Measurements from ENCODE around the gene ROCK2. TPM values are rescaled to one million over a fixed set of nuclear protein-coding genes. Genes with fewer than 3 reads are reported as not detected.

The ROCK2 gene
- total RNA-seq, 1 donor from 2014 or later: 20.0 TPM

- FAIRE-seq: no peak
- H3K4me3 ChIP-seq (ENCODE audit: low read depth, low read length): no peak overlapping the region
- no peak for TF ChIP-seq CTCF (IDR thresholded peaks at IDR 0.05; ENCODE audit: insufficient read depth, low read length, severe bottlenecking)
- H3K27me3 ChIP-seq (ENCODE audit: control insufficient read depth, insufficient read depth, low read length): no peaks in the 10 kb centered on the region
- no peaks in the 10 kb centered on the region for H3K36me3 ChIP-seq (ENCODE audit: control insufficient read depth, insufficient read depth, low read length)
- DNase-seq (ENCODE audit: low read depth): no peak
Measured at GRCh38 chr2:11389052-11389420, 44.6 kb upstream of the ROCK2 start.

- Histone ChIP-seq H3K27me3 (ENCODE audit: control insufficient read depth, insufficient read depth, low read length) (no peaks in the 10 kb centered on the region), H3K36me3 (ENCODE audit: control insufficient read depth, insufficient read depth, low read length) (no peaks in the 10 kb centered on the region), H3K4me3 (ENCODE audit: low read depth, low read length) (no peak overlapping the region)
- DNase-seq (ENCODE audit: low read depth): no peak
- FAIRE-seq: no peak
- TF ChIP-seq CTCF (IDR thresholded peaks at IDR 0.05; ENCODE audit: insufficient read depth, low read length, severe bottlenecking): no peak
Measured at GRCh38 chr2:11388262-11389051, 44.0 kb upstream of the ROCK2 start.

GRCh38 chr2:11387843-11388242 lies 43.4 kb upstream of the ROCK2 start:
- Histone ChIP-seq H3K36me3 (ENCODE audit: control insufficient read depth, insufficient read depth, low read length) (no peaks in the 10 kb centered on the region), H3K27me3 (ENCODE audit: control insufficient read depth, insufficient read depth, low read length) (no peaks in the 10 kb centered on the region), H3K4me3 (ENCODE audit: low read depth, low read length) (no peak overlapping the region)
- DNase-seq (ENCODE audit: low read depth): no peak
- TF ChIP-seq CTCF (IDR thresholded peaks at IDR 0.05; ENCODE audit: insufficient read depth, low read length, severe bottlenecking): no peak
- no peak for FAIRE-seq

- FAIRE-seq (no peak), DNase-seq (ENCODE audit: low read depth) (no peak)
- Histone ChIP-seq H3K36me3 (ENCODE audit: control insufficient read depth, insufficient read depth, low read length) (no peaks in the 10 kb centered on the region), H3K4me3 (ENCODE audit: low read depth, low read length) (no peak overlapping the region), H3K27me3 (ENCODE audit: control insufficient read depth, insufficient read depth, low read length) (no peaks in the 10 kb centered on the region)
- TF ChIP-seq CTCF (IDR thresholded peaks at IDR 0.05; ENCODE audit: insufficient read depth, low read length, severe bottlenecking): no peak
Measured at GRCh38 chr2:11387100-11387390, 42.6 kb upstream of the ROCK2 start.

- FAIRE-seq: no peak
Measured at GRCh38 chr2:11385847-11386246, 41.4 kb upstream of the ROCK2 start.

More at GRCh38 chr2:11385847-11386246, 41.4 kb upstream of the ROCK2 start:
- Histone ChIP-seq H3K36me3 (ENCODE audit: control insufficient read depth, insufficient read depth, low read length) (no peaks in the 10 kb centered on the region), H3K4me3 (ENCODE audit: low read depth, low read length) (no peak overlapping the region), H3K27me3 (ENCODE audit: control insufficient read depth, insufficient read depth, low read length) (no peaks in the 10 kb centered on the region)
- TF ChIP-seq CTCF (IDR thresholded peaks at IDR 0.05; ENCODE audit: insufficient read depth, low read length, severe bottlenecking): no peak
- DNase-seq (ENCODE audit: low read depth): no peak

Measured in bronchial epithelial cell (primary cell).